Measurements from ENCODE around the gene SPRY4.

DNA sequence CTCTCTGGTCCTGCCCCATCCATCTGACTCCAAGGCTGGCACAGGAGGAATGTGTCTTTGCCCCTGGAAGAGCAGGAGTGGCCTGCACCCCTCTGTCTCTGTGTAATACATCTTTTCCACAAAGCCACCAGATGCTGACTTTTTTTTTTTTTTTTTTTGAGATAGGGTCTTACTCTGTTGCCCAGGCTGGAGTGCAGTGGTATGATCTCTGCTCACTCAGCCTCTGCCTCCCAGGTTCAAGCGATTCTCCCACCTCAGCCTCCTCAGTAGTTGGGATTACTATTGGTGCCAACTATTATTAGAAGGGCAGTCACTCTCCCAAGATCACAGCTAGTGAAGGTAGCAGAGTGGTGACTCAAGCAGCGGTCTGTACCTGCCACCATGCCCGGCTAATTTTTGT is 19.6 kb downstream of the SPRY4 start:
- TF ChIP-seq SIN3A (IDR thresholded peaks at IDR 0.05; ENCODE audit: borderline replicate concordance, insufficient read depth, low read depth, low read length) (no peak), REST (IDR thresholded peaks at IDR 0.05; ENCODE audit: insufficient read depth in 1 of 2, low read depth in 2 of 2, low read length in 1 of 2) (no peak), POLR2AphosphoS5 (IDR thresholded peaks at IDR 0.05; ENCODE audit: low read depth, low read length) (no peak)
- TF ChIP-seq, protein P1, sequence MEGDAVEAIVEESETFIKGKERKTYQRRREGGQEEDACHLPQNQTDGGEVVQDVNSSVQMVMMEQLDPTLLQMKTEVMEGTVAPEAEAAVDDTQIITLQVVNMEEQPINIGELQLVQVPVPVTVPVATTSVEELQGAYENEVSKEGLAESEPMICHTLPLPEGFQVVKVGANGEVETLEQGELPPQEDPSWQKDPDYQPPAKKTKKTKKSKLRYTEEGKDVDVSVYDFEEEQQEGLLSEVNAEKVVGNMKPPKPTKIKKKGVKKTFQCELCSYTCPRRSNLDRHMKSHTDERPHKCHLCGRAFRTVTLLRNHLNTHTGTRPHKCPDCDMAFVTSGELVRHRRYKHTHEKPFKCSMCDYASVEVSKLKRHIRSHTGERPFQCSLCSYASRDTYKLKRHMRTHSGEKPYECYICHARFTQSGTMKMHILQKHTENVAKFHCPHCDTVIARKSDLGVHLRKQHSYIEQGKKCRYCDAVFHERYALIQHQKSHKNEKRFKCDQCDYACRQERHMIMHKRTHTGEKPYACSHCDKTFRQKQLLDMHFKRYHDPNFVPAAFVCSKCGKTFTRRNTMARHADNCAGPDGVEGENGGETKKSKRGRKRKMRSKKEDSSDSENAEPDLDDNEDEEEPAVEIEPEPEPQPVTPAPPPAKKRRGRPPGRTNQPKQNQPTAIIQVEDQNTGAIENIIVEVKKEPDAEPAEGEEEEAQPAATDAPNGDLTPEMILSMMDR (IDR thresholded peaks at IDR 0.05): no peak

Data from Panc1 (cell line).